GM21526 (cell line): ENCODE results near the gene NELFA.

Experiments used
- ATAC-seq: cut with Tn5 transposase; IDR thresholded peaks from one replicate; pipeline ENCODE4 v1.9.1; 2021; ENCODE audit warnings: moderate library complexity; ENCODE audit not compliant: unreplicated experiment, low FRiP score

Gene NELFA

DNA sequence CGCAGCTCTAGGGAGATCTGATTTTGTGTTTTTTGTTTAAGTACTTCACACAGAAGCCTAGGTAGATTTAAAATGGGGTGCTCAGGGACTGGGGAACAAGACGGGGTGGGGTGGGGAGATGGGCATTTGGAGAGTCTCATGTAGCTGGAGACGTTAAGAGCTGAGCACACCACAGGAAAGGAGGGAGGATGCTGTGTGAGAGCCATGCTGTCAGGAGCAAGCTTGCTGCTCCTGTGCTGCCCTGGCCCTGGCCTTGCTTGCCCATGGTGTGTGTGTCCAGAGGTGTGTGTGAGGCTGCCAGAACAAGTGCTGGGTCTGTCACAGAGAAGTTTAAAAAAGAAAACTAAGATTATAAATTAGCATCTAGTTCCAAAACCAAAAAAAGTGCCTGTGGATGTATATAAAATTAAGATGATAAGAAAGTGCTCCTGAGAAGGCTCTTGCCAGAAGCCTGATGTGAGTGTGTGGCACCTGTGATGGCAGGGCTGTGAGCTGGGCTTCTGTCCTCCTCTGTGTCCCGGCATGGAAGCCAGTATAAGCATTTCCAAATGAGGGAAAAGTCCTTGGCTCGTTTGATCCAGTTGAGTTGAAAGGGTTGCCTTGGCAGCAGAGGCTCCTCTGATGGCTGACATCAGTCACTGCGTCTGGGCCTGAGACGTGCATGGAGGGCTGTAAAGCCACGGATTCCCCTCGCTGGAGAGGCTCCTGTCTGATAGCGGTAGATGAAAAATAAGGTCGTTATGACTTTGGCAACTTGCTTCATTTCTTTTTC, 63.5 kb downstream of the NELFA start:
- ATAC-seq = no peak

DNA sequence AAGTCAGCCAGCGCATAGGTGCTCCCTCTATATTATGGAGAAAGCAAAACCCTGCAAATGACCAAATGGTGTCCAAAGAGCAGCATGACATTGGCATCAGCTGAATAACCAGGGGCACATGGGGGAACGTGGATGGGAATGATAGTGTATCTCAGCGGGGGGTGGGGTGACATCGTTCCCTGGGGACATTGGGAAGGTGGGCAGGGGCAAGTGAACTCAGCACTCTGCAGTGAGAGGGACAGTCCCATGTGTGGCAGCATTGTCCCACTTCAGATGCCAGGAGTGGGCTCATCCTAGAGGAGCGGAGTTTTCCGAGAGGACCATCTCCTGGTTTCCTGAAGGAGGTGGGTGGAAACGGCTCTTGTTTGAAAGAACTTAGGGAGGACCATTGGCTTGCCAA, 64.8 kb downstream of the NELFA start:
- no peak for ATAC-seq

DNA sequence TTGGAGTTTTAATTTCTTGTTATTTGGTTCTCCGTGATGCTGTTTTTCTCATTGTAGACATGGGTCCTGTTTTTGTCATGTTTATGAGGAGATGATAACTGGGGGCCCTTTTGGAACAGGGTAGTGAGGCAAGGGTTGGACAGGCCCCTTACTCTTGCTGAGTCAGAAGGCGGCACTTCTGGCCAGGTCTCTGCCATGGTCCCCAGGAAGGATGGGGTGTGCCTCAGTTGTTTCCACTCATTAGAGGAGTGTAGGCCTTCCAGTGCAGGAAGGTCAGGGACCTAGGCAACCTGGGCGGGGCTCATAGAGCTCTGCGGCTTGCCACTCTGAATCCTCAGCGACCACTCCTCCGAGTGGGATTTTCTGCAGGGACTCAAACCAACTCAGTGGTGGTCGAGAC, 68.2 kb downstream of the NELFA start:
- no peak for ATAC-seq

DNA sequence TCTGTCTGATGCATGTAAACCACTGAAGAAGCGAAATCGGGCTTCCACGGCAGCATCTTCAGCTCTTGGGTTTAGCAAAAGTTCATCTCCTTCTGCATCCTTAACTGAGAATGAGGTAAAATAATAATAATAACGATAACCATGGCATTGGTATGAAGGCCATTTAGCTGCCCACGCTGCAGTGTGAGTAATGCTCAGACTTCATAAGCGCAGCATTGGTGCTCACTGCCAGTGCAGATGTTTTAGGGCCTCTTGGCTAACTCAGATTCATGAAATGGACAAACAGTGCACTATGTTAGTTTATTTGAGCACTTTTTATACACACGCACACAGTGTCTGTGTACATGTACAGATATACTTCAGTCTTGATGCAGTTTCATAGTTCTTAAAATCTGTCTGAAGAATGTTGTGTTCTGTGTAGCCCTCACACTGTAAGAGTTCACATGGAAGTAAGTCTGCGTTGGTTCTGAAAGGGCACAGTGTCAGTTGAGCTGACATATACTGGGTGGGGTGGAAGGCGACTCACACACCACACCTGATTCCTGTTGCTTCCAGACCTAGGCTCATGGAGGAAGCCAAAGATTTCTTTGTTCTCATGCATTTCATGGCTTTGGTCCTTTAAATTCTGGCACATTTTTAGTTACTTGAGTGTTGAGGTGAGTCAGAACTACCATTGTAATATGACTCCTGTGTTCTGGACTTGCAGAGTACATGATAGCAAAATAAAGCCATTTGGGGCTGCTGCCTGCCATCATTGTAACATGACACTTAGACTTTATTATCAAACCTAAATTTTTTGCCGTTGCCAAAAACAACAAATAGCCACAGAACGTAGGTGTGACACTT, 68.9 kb downstream of the NELFA start:
- no peak for ATAC-seq

DNA sequence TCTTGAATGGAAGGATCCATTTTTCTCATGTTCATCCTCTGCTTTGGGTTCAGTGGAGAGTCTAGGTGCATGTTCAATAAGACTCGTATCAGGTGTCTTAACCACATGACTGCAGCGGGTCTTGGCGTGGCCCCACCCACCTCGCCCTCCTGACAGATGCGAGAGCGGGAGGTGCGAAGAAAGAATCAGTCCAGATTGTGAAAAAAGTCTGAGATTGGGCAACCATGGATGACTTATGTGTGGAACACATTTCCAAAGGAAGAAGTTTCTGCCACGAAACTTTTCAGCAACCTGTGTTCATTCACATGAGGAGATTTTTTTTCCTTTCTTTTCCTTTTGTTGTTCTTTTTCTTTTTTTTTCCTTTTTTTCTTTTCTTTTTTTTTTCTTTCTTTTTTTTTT, 70.7 kb downstream of the NELFA start:
- ATAC-seq = no peak

DNA sequence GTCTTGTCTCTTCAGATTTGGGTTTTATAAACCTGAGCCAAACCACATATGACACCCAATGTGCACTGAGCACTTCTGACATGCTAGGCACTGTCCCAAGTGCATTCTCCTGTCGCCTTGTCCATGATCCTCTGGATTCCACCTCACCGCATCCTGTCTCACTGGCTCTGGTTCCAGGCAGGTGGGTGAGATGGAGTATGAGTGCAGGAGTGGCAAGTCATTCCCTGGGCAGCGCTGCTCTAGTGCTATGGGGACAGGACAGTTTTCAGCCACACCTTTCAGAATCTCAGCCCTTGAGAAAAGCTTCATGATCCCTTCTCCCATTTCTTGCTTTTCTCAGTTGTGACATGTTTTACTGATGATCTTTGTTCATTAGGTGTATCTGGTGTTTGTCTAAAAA, 71.2 kb downstream of the NELFA start:
- no peak for ATAC-seq

DNA sequence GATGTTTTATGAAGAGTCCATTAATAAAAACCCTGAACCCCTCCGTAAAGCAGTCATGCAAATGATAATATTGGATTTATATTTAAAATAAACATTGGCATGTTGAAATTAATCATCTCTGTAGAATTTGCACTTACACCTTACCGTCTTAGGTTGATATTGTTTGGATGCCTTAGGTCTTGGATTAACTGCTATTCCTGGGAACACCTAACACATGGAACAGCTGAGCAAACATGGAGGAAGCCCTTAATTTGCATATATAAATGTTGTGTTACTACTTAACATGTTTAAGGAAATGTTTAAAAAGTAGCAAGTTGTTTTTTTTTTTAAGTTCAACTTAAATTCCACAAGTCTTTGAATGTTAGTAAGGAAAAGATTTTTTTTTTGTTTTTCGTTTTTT, 75.1 kb downstream of the NELFA start:
- no peak for ATAC-seq

DNA sequence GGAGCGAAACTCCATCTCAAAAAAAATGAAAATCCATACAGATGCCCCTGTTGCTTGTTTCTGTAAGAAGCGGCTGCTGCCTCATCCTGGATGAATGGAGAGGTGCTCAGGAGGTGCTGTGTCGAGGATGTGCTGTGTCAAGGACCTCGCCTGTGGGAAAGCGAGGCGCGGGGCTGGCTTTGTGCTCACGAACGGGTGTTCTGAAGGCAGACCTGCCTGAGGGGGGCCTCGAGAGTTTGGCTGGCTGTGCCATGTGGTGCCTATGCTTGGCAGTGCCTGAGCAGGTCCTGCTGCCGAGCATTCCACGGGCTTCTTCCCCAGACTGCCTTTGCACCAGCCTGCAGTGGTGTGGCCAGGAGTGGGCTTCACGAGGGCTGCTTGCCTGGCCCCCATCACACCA, 76.0 kb downstream of the NELFA start:
- ATAC-seq = no peak
